T-cell (primary cell): ENCODE measurements around the gene DTX2. TPM values are rescaled to one million over a fixed set of nuclear protein-coding genes. Genes with fewer than 3 reads are reported as not detected.
A peak's percentile ranks its signal among the peaks of the same experiment; 100 is the strongest.
"Not testable (repeated sequence)": the region's sequence is repeated elsewhere in the genome, so short reads cannot be mapped to it uniquely, and the experiment has no call there.

Source experiments
- ATAC-seq, 4 experiments: fragments of 200-7000 bp in 3 of 4; fragments of 150-1000 bp in 1 of 4; cut with Tn5 transposase; replicated peaks in 1 of 4; 1 replicate in 3 of 4; 2 replicates in 1 of 4; pipeline ENCODE4 v1.10.0; 2021; ENCODE audit warnings: moderate library complexity in 3 of 4, mild to moderate bottlenecking in 2 of 4, moderate number of reproducible peaks in 1 of 4
- CTCF ChIA-PET, 2 donors: fragments of 300-600 bp; sonication (Branson Sonifier 250); formaldehyde crosslinking; loops; one replicate each; lab custom pipeline; 2022; ENCODE audit warnings: antibody characterized with exemption in 2 of 2; lab: Charles Lee
- POLR2A ChIA-PET, 2 donors: fragments of 300-600 bp; sonication (Branson Sonifier 250); formaldehyde crosslinking; loops; one replicate each; lab custom pipeline; 2022; ENCODE audit warnings: antibody characterized with exemption in 2 of 2; lab: Charles Lee
- DNase-seq, 35 experiments: peaks; one replicate each; pipeline versions ENCODE4 v3.0.0 to v3.0.0-alpha.2; 2013 to 2023
- H3K27ac ChIP-seq: one replicate; pipeline ENCODE4 v1.5.1; 2013; ENCODE audit warnings: low read length
- H3K27me3 ChIP-seq, 2 experiments: replicated peaks in 1 of 2; 1 replicate in 1 of 2; 2 replicates in 1 of 2; pipeline versions ENCODE4 v1.6.1 to v1.7.0; 2013; ENCODE audit warnings: low read length in 1 of 2, mixed read lengths in 1 of 2; ENCODE audit not compliant: control insufficient read depth in 2 of 2, insufficient read depth in 2 of 2; ENCODE audit errors: extremely low read depth in 1 of 2
- H3K36me3 ChIP-seq, 2 donors: 1 replicate in 1 of 2; 2 replicates in 1 of 2; pipeline versions ENCODE4 v1.6.1 to v1.7.0; 2013; ENCODE audit warnings: low read length in 1 of 2; ENCODE audit not compliant: control insufficient read depth in 2 of 2, insufficient read depth in 1 of 2; ENCODE audit errors: extremely low read depth in 1 of 2
- H3K4me1 ChIP-seq, 2 experiments: 1 replicate in 1 of 2; 2 replicates in 1 of 2; pipeline versions ENCODE4 v1.6.1 to v1.7.0; 2013; ENCODE audit warnings: low read length in 2 of 2, mixed read lengths in 1 of 2; ENCODE audit not compliant: insufficient read depth in 2 of 2, control insufficient read depth in 1 of 2; ENCODE audit errors: extremely low read depth in 1 of 2
- H3K4me3 ChIP-seq, 2 donors: 1 replicate in 1 of 2; 2 replicates in 1 of 2; pipeline versions ENCODE4 v1.5.1 to v1.7.0; 2013; ENCODE audit warnings: mild to moderate bottlenecking in 2 of 2, low read length in 1 of 2, moderate library complexity in 1 of 2; ENCODE audit not compliant: control insufficient read depth in 1 of 2; ENCODE audit errors: extremely low read depth in 1 of 2
- H3K9me3 ChIP-seq: 2 replicates; pipeline ENCODE4 v1.7.0; 2013
- H3K27ac Mint-ChIP-seq, 2 donors: one replicate each; pipeline ENCODE4 v1.8.0; 2020 to 2021; ENCODE audit warnings: mild to moderate bottlenecking in 2 of 2, mixed read lengths in 2 of 2
- H3K27me3 Mint-ChIP-seq, 2 donors: one replicate each; pipeline ENCODE4 v1.8.0; 2021 to 2022; ENCODE audit warnings: mixed read lengths in 2 of 2
- H3K36me3 Mint-ChIP-seq: one replicate; pipeline ENCODE4 v1.8.0; 2021; ENCODE audit warnings: mixed read lengths
- H3K4me1 Mint-ChIP-seq, 3 donors: one replicate each; pipeline ENCODE4 v1.8.0; 2020 to 2022; ENCODE audit warnings: mixed read lengths in 3 of 3, mild to moderate bottlenecking in 1 of 3
- H3K4me3 Mint-ChIP-seq, 3 donors: one replicate each; pipeline ENCODE4 v1.8.0; 2020 to 2022; ENCODE audit warnings: mild to moderate bottlenecking in 3 of 3, mixed read lengths in 3 of 3, moderate library complexity in 3 of 3
- H3K9me3 Mint-ChIP-seq, 3 donors: one replicate each; pipeline ENCODE4 v1.8.0; 2020 to 2022; ENCODE audit warnings: mixed read lengths in 3 of 3
- WGBS: methylation state at CpG from one replicate; pipeline ENCODE4 v1.1.5; 2013; ENCODE audit warnings: missing lambda C conversion rate; ENCODE audit not compliant: insufficient coverage; 5-methylcytosine and 5-hydroxymethylcytosine counted together
- total RNA-seq, 35 experiments: library from RNA in 6 of 35; stranded (reverse) in 6 of 35; fragments of 120-200 nt in 1 of 35; gene quantifications; one replicate each; pipeline versions ENCODE4 v1.2.1 to v1.2.4 and lab custom pipeline; 2013 to 2026

Gene DTX2
- total RNA-seq, 5 donors from 2014 or later (not counting 1 experiment from before 2014, with no cell fraction given) = 29.0 to 56.6 (median 42.3) TPM

DNA sequence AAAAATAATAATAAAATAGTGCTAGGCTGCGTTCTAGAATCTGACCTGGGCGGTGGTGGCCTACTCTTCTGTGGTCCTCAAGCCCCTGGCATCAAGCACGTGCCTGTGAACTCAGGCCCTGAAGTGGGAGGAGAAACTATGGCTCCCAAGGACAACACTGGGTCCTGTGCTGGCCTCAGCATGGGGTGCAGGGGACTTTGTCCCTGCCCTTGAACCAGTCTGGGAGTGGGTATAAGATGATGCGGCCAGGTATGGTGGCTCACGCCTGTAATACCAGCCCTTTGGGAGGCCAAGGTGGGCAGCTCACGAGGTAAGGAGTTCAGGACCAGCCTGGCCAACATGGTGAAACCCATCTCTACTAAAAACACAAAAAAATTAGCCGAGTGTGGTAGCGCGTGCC, 31.3 kb upstream of the DTX2 start:
- H3K4me1 ChIP-seq = peaks cover 0 to 1% of the 10 kb centered on the region in 2 experiments
- H3K27me3 Mint-ChIP-seq = no peaks in the 10 kb centered on the region
- ATAC-seq (no peak), DNase-seq (no peak)
- ChIA-PET POLR2A (no interaction called here), CTCF (interaction anchor here in 1 of 2 donors (0.6 kb wide), 1 partner anchor 918 kb away, joined by 4 read pairs; no protein-coding TSS in a partner anchor)
- H3K27ac Mint-ChIP-seq = no peak overlapping the region
- H3K27ac ChIP-seq = no peak overlapping the region
- H3K4me1 Mint-ChIP-seq = no peaks in the 10 kb centered on the region
- WGBS = 91% methylated on average over 7 of the region's 9 CpGs
- H3K36me3 ChIP-seq = no peaks in the 10 kb centered on the region
- H3K9me3 Mint-ChIP-seq = no peaks in the 10 kb centered on the region
- no peaks in the 10 kb centered on the region for H3K36me3 Mint-ChIP-seq
- peaks cover 0 to 3% of the 10 kb centered on the region in 2 experiments for H3K27me3 ChIP-seq
- H3K4me3 Mint-ChIP-seq = no peak overlapping the region
- no peaks in the 10 kb centered on the region for H3K9me3 ChIP-seq
- no peak overlapping the region for H3K4me3 ChIP-seq

DNA sequence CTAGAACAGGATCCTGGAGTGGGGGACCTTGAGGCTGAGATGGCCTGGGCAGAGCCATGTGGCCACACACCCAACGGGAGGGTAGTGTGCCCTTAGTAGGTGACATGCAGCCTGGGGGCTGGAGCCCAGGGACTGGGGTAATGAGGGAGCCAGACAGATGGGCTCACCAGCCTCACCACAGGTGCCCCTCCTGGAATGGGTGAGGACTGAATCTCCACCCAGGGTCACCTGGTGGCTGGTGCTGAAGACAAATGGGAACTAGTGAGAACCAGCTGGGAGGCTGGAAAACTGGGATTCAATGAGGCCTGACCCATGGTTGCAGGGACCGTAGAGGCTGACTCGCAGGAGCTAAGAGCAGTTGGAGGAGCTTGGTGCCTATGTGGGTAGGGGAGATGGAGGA, 30.7 kb upstream of the DTX2 start:
- Mint-ChIP-seq H3K9me3 (no peaks in the 10 kb centered on the region), H3K36me3 (no peaks in the 10 kb centered on the region), H3K4me3 (no peak overlapping the region), H3K27ac (no peak overlapping the region), H3K27me3 (no peaks in the 10 kb centered on the region), H3K4me1 (no peaks in the 10 kb centered on the region)
- no peaks in the 10 kb centered on the region for H3K36me3 ChIP-seq
- 98% methylated on average over 3 of the region's 3 CpGs for WGBS
- H3K4me3 ChIP-seq = no peak overlapping the region
- no peak for ATAC-seq
- DNase-seq = no peak
- no peaks in the 10 kb centered on the region for H3K9me3 ChIP-seq
- POLR2A ChIA-PET = no interaction called here
- no peak overlapping the region for H3K27ac ChIP-seq
- no peaks in the 10 kb centered on the region for H3K27me3 ChIP-seq
- no peaks in the 10 kb centered on the region for H3K4me1 ChIP-seq
- CTCF ChIA-PET = no interaction called here

GRCh38 chr7:76437873-76438272, 23.6 kb upstream of the DTX2 start:
- peak in 33 of 35 experiments; percentile 8 to 73 (median 45) for DNase-seq
- H3K36me3 Mint-ChIP-seq, H3K4me1 Mint-ChIP-seq: not testable (repeated sequence)

DNA sequence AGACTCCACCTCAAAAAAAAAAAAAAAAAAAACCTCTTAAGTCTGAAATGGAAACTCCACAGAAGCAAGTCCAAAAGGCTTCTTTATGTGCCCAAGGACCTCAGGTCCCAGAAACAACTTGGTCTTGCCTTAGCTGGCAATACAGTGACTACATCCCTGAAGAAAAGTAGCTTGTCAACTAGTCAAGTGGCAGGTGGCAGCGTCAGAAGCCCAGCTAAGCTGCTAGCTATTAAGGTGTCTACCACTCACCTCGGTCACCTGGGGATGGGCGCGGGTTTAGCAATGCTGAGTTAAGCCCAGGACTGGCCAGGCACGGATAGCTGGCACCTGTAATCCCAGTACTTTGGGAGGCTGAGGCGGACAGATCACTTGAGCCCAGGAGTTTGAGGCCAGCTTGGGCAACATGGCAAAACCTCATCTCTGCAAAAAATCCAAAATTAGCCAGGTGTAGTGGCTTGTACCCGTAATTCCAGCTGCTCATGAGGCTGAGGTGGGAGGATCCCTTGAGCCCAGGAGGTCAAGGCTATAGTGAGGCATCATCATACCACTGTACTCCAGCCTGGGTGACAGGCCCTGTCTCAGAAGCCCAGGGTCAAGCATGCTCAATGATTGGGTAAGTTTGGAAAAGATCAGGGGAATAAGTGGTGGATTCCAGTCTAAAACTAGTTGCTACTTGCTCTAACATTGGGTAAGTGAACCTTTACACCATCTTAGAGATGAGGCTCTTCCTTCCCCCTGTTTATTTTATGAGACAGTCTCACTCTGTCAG, 22.2 kb upstream of the DTX2 start:
- DNase-seq, POLR2A ChIA-PET, H3K9me3 Mint-ChIP-seq, ATAC-seq, H3K4me3 ChIP-seq, H3K4me1 Mint-ChIP-seq, H3K27me3 Mint-ChIP-seq, H3K36me3 Mint-ChIP-seq, H3K9me3 ChIP-seq, H3K36me3 ChIP-seq, H3K27ac Mint-ChIP-seq, H3K27me3 ChIP-seq, CTCF ChIA-PET, H3K4me3 Mint-ChIP-seq, H3K27ac ChIP-seq: not testable (repeated sequence)
- peaks cover 0 to 10% of the 10 kb centered on the region in 2 experiments for H3K4me1 ChIP-seq
- no CpG with 5 or more reads among the region's 7 CpGs for WGBS

More at GRCh38 chr7:76437873-76438272, 23.6 kb upstream of the DTX2 start:
- H3K27ac ChIP-seq, H3K9me3 Mint-ChIP-seq, H3K9me3 ChIP-seq, H3K4me3 Mint-ChIP-seq, H3K36me3 ChIP-seq, H3K27ac Mint-ChIP-seq, H3K27me3 ChIP-seq, H3K4me3 ChIP-seq, POLR2A ChIA-PET, H3K4me1 ChIP-seq, H3K27me3 Mint-ChIP-seq: not testable (repeated sequence)
- CTCF ChIA-PET = interaction anchor here in 1 of 2 donors (0.6 kb wide), 2 partner anchors 559 to 939 kb away, joined by 3 to 6 read pairs; no protein-coding TSS in a partner anchor
- peak; percentile 61 to 79 (median 70) for ATAC-seq
- WGBS = no CpG with 5 or more reads among the region's 2 CpGs

- H3K36me3 Mint-ChIP-seq, H3K27ac ChIP-seq, H3K9me3 ChIP-seq, CTCF ChIA-PET, H3K27me3 ChIP-seq, POLR2A ChIA-PET, H3K36me3 ChIP-seq, H3K4me3 ChIP-seq, H3K4me3 Mint-ChIP-seq, H3K9me3 Mint-ChIP-seq, DNase-seq, H3K27me3 Mint-ChIP-seq, H3K27ac Mint-ChIP-seq, ATAC-seq: not testable (repeated sequence)
- 90% methylated on average over 2 of the region's 4 CpGs for WGBS
- peaks cover 5 to 16% (median 9%) of the 10 kb centered on the region in 3 donors for H3K4me1 Mint-ChIP-seq
- H3K4me1 ChIP-seq = peaks cover 0 to 20% of the 10 kb centered on the region in 2 experiments
These were observed 21.1 kb upstream of the DTX2 start for GRCh38 chr7:76440404-76440803.

GRCh38 chr7:76441792-76442191, 19.7 kb upstream of the DTX2 start:
- H3K4me3 ChIP-seq, DNase-seq, H3K9me3 Mint-ChIP-seq, H3K27me3 ChIP-seq, H3K27ac Mint-ChIP-seq, H3K4me3 Mint-ChIP-seq, CTCF ChIA-PET, H3K27me3 Mint-ChIP-seq, H3K36me3 ChIP-seq, H3K36me3 Mint-ChIP-seq, H3K27ac ChIP-seq, H3K9me3 ChIP-seq, POLR2A ChIA-PET: not testable (repeated sequence)
- peaks cover 0 to 22% of the 10 kb centered on the region in 2 experiments for H3K4me1 ChIP-seq
- WGBS = no CpG with 5 or more reads among the region's 10 CpGs
- peak; percentile 31 to 46 (median 38) for ATAC-seq
- H3K4me1 Mint-ChIP-seq = peaks cover 5 to 18% (median 11%) of the 10 kb centered on the region in 3 donors
